OCI-M2 (cell line): Measurements from ENCODE around the gene HSF5.
"Not testable (repeated sequence)": the region's sequence is repeated elsewhere in the genome, so short reads cannot be mapped to it uniquely, and the experiment has no call there.

Experiments used
- DNase-seq: peaks from one replicate; lab custom pipeline; 2025; ENCODE audit not compliant: unreplicated experiment; lab: John Stamatoyannopoulos, UW

The HSF5 gene

GRCh38 chr17:58516644-58517377 lies 28.6 kb upstream of the HSF5 start:
- no peak for DNase-seq

GRCh38 chr17:58515286-58515685 lies 27.1 kb upstream of the HSF5 start:
- no peak for DNase-seq

- DNase-seq: no peak
These were observed 26.6 kb upstream of the HSF5 start for GRCh38 chr17:58514770-58515157.

GRCh38 chr17:58513965-58514769 lies 26.0 kb upstream of the HSF5 start, which contains the start of gene MTMR4:
Gene MTMR4 (minus strand): TSS chr17:58514638. CDS start chr17:58514407, 231 bp downstream.
- no peak for DNase-seq

- no peak for DNase-seq
These were observed 25.2 kb upstream of the HSF5 start for GRCh38 chr17:58513267-58513964.

- no peak for DNase-seq
These were observed 21.9 kb upstream of the HSF5 start for GRCh38 chr17:58510075-58510474.

GRCh38 chr17:58508341-58509067 lies 20.3 kb upstream of the HSF5 start:
- DNase-seq: no peak

GRCh38 chr17:58507123-58507634 lies 19.0 kb upstream of the HSF5 start:
- DNase-seq: no peak

GRCh38 chr17:58506354-58507080 lies 18.3 kb upstream of the HSF5 start:
- DNase-seq: no peak

GRCh38 chr17:58504826-58505351 lies 16.7 kb upstream of the HSF5 start:
- DNase-seq: no peak

GRCh38 chr17:58503866-58504265 lies 15.7 kb upstream of the HSF5 start:
- DNase-seq: no peak

- DNase-seq: not testable (repeated sequence)
These were observed 14.9 kb upstream of the HSF5 start for GRCh38 chr17:58503134-58503533.

- DNase-seq: no peak
These were observed 13.2 kb upstream of the HSF5 start for GRCh38 chr17:58501451-58501850.

- no peak for DNase-seq
These were observed 10.1 kb upstream of the HSF5 start for GRCh38 chr17:58498177-58498828.

GRCh38 chr17:58493506-58493905 lies 5.3 kb upstream of the HSF5 start:
- no peak for DNase-seq

GRCh38 chr17:58492238-58493121 lies 4.3 kb upstream of the HSF5 start:
- DNase-seq: no peak

GRCh38 chr17:58491510-58492045 lies 3.4 kb upstream of the HSF5 start:
- no peak for DNase-seq

GRCh38 chr17:58488428-58488890 lies 251 bp upstream of the HSF5 start:
- DNase-seq: no peak
